Activated CD8-positive, alpha-beta memory T cell treated with anti-CD3 and anti-CD28 coated beads, Interleukin-2, amount 50 U/mL, for 24 hours (primary cell): Measurements from ENCODE around the gene SH3BP2.

Source experiments
- DNase-seq: peaks from one replicate; pipeline ENCODE4 v3.0.0-alpha.2; 2020; ENCODE audit errors: extremely low read depth

SH3BP2 gene

DNA sequence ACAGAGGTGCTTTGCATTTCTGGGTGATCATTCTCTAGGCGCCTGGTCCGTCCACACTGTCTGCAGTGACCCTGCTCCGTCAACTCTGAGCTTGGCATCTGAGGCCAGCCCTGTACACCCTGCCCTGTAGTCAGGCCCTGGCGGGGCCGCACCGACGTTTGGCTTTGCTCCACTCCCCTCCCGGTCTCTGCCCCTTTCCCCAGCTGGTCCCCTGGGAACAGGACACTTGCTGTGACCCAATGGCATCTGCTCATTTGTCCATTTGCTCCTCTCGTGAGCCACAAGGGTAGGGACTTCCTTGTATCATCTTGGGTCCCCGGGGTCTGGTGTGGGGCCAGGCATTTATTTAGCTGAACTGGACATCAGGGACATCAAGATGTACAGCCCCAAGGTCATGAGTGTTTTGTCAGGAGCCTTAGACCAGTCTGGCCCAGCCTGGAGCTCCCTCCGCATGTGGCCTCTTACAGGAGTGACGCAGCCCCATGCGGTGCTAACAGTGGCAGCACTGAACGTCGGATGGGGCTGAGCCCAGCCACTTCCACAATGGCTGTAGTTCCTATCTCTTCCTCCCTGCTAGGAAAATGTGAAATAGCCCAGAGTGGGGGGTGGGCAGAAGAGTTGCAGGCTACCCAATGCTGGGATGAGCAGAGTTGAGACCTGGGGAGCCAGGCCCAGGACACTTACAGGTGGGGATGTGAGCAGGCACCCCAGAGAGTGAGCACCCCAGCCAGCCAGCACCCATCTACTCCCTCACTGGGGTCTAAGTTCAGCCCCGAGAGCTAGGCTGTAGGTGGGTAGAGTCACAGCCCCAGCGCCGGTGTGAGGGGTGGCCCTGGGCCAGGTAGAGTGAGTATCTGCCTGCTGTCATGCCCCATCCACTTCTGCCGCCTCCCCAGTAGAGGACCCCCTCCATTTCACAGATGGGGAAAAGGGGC, 2.0 kb upstream of the SH3BP2 start:
- DNase-seq: no peak

DNA sequence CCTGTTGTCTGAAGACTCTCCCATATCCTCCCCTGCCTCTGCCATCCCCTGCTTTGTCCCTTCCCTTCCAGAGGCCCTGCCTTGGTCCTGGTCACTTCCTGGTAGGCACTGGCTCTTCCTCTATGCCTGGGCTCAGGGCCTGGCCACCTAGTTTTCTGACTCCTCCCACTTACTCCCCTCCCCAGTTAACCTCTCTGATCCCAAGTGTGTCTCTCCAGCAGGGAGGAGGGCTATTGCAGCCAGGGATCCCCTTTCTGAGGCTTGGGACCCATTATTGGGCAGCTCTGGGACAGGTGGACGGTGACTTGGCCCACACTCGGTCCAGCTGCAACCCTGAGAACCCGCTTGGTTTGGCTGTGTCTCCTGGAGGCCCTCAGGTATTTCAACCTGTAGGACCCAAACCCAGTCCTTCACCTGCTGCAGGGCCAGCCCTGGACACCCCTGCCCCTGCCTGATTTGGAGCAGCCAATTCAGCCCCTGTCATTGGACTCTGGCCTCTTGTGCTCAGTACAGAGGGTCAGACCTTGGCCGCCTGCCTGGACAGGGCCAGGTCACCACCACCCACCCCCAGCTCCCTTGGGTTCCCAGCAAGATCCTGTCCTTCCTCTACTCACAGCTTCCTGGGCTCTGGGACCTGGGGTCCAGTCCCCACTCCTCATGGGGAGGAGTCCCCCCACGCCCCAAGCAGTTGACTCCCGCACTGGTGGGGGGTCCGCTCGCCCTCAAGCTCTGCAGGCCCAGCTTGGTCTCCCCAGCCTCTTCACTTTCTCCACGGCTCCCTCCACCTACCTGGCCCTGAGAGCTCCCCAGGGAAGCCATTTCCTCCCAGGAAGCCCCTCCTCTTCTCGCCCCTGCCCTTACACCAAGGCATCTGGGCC, 1.1 kb upstream of the SH3BP2 start:
- no peak for DNase-seq

DNA sequence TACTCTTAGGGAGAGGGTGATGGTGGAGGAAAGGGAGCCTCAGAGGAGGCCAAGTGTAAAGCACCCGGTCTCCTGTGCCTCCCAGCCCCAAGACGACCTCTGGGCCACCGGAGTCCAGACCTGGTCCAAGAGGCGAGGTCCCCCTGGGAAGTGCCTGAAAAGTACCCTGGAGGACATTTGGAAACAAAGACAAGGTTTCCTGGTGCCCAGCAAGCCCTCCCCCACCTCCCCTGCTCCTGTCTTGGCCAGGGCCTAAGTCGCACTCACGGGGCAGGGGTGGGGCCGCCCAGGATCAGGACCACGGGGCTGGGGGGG, 532 bp upstream of the SH3BP2 start:
- DNase-seq: no peak

DNA sequence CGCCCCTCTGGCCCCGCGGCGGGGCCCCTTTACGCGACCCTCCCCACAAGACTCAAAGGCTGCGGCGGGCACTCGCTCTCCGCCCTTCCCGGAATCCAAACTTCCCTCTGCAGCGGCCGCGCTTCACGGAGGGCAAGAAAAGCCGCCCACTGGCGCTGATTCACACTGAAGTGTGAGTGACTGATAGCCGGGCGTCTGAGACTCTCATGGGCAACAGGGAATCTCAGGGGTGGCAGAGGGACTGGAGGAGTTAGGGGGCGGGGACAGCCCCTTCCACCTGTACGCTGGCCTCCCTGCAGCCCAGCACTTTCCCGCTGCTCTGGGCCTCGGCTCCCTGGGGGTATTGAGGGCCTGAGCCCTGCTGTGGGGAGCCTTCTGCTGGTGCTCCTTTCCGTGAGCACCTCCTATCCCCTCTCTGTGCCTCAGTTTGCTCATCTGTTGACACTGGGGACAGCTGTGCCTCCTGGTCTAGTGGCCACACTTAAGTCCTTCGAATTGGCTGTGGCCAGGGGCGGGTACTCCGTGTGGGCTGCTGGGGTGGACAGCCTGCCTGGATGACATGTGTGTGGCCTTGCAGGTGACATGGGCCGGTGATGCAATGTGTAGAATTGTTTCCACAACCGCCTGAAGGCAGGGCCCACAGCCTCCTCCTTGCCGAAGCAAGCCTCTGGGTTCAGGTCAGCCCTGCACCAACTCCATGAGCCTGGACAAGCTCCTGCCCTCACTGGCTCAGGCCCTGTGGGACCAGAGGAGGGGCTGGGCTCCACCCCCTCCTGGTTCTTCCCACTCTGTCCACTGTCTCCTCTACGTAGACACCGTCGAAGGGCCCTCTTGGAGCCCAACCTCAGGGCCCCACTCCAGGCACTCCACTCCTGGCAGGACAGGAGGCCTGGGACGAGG, 951 bp downstream of the SH3BP2 start:
- no peak for DNase-seq

DNA sequence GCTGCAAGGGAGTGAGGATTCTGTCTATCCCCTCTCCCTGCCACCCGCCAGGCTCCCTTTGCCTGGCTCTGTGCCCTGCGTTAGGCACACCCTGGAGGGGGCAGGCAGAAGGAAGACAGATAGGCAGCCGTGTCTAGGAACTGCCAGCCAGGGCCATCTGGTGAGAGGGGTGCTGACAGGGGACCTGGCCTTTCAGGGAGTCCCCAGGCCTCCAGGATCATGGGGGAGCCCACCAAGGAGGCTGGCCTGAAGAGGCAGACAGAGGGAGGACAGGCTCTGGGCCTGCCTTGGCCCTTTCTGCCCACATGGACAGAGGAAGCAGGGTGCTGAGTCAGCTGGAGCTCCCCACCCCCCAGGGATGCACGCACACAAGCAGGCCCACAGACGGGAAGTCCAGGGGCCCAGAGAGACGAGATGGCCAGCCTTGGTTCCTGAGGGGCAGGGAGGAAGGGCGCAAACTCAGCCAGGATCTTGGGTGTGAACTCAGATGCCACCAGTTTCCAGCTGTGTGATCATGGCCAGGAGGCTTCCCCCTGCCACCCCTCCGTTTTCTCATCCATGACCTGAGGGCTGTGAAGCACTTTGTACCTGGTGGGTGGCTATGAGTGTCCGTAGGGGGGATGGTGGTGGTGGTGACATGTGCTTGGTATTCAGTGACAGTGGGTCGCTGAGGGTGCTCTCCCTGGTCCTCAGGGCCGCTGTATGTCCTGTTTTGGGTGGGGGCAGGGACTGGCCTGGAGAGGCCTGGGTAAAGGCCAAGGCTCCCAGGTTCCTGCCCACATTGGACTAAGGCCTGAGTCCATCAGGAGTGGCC, 1.8 kb downstream of the SH3BP2 start:
- no peak for DNase-seq

DNA sequence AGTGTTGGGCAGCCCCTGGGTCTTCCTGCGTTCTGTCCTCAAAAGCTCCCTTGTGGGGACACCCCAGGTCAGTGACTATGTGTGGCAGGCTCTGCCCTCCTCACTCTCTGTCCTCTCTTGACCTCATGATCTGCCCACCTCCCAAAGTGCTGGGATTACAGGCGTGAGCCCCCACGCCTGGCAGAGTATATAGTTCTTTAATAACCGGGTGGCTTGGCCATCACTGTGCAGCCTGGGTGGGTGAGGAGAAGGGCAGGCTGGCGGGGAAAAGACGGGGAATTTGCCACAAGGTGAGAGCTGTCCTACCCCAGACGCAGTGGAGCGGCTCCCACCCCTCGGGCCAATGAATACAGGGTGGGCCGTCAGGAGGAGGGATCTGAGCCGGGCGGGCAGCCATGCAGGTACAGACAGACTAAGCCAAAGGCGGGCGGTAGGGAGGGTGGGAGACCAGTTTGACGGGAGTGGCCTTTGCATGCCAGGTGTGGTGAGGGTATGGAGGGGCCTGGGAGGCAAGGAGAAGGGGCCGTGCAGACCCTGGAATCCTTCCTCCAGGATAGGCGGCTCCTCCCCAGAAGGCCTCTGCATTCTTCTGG, 2.5 kb downstream of the SH3BP2 start:
- DNase-seq: no peak

DNA sequence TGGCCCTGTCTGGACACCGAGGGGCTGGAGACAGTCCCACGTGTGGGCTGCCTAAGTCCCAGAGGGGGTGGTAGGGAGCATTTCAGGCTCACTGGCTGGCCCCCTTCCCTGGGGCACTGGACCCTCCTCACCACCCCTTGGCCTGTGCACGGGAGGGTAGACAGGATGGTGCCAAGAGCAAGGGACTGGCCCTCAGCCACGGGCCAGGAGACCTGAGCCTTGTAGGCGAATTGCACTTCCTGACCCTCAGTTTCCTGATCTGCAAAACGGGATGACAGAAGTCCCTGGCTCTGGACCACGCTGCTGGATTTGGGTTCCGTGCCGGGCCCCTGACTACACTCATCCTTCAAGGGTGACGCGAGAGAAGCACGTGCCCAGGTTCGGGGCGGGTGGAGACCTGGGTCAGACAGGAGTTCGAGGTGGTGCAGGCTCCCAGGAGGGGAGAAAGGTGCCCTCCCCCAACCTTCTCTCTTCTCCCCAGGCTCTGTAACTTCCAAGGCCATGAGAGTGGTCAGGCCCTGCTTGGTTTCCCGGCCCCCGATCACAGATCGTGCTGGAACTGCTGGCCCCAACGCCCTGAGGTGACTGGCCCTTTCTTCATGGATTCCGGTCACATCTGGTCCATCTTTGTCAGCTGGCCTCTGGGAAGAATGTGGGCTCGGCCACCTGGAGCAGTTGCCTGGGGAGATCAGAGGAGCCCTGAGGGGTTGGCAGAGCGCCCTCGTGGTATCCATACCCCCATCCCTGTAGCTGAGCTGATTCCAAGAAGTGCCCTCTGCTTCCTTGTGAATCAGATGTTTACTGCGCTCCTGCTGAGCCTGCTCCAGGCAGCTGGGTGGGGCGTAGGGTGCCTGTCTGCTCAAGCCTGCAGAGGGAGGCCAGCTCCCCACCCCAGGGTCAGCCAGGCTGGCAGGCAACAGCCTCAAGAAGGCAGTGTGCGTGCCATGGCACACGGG, 3.3 kb downstream of the SH3BP2 start:
- DNase-seq: no peak

DNA sequence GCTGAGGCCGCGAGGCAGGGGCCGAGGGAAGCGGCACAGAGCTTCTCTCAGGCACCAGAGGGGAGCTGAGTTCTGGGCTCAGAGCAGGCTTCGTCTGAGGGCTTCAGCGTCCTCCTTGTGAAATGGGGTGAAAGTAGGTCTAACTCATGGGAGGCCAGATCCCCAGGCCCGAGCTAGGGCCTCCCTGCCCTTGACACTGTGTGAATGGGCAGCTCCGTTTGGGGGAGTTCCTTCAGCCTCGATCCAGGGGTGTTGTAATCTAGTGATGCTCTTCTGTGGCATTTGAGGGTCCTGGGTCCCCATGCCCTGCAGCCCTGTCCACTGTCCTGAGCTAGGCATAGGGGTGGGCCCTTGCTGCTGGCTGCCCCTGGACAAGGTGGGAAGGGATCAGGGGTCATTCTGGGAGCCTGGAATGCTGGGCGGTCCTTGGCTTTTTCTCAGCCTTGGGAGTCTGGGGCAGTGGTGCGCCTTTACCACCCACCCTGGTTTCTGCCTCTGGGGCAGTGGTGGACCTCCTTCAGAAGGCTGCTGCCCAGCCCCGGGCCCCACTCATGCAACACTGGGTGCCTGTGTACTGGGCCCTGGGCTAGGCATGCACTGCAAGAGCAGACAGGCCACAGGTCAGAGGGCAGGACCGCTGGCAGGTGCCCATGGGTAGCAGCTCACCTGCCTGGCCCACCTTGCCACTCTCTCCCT, 4.1 kb downstream of the SH3BP2 start:
- DNase-seq: no peak

DNA sequence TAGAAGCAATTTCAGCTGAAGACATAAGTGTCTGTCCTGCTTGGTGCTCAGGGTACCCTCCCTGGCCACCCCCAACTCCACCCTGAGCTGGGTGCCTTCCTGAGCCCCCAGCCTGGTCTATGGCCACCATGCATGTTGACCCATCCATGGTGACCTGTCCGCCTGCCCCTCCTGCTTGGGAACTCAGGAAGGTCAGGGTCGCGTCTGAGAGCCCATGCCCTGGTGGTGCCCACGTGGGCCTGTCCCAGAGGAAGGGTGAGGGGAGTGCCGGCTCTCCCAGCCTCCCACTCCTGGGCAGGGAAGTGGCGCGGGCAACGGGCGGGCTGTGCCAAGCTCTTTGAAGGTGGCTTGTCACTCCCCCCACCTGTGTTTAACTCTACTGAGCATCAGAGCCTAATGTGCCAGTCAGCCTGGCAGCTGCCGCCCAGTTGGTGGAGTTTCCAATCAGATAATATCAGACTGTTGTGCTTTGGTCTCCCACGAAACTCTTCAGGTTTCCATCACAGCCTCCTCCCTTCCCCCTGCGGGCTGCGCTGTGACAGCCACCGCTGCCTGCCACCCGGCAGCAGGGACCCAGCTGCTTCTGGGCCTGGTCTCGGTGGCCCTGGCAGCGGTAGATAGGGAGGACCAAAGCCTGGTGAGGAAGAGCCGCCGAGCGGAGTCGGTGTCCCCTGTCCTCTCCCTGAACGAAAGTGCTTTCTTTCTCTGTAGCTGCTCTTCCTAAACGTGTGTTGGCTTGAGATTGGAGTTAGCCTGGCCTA, 4.8 kb downstream of the SH3BP2 start:
- no peak for DNase-seq

DNA sequence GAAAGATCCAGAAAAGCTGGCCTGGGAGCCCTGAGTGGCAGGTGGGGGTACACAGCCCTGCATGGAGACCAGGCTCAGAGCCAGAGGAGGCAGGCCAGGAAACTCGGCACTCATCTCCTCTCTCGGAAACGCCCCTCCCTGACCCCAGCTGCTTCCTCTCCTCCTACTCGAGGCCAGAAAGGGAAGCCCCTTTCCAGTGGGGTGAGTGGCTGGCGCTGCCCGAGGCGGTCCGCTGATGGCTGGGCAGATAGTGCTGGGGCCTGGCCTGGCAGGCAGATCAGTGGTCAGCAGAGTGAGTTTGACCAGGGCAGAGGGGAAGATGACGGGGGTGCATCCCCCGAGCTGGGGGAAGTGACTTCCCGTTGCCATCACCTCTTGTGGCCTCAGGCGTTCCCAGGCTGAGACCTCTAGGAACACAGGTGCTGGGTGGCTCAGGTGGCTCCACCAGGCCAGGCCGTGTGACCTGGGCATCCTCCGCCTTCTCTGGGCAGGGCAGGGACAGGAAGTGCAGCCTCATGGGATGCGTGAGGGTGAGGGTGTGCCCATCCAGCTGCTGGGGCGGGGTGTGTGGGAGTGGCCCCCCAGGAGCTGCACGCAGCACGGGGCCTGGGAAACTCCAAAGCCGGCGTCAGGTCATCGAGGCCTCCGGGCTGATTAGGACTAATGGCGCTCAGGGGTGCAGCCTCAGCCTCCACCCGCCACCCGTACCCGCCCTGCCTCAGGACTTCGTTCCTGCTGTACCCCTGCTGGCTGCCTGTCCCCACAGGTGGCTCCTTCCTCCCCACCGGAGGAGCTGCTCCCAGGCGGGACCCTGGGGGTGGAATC, 5.7 kb downstream of the SH3BP2 start:
- DNase-seq: no peak

DNA sequence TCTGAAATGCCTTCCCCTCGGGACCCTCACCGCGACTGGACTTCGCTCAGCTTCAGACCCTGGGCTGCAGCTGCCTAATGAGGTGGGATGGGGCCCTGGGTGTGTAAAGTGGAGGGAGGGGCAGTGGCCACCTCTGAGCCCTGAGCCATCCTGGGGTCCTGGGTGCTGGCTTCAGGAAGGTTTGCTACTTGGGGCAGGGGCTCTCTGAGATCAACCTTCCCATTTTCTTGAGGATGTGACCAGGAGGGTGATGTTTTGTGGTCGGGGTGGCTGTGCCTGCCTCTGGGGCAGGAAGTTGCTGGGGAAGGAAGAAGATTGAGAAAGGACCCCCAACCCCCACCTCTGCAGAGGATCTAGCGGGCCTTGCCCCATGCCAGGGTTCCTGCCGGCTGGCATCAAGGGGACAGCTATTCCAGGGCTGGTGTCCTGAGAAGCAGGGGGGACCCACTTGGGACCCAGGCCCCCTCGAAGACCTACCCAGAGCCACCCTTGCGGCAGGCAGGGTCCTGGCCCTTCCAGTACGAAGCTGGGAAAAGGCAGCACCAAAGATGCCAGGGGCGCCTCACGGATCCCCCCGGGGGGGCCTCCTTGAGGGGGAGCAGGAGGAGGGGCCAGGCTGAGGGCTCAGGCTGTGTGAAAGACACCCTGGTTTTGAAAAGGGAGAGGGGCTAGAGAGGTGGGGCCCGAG, 6.5 kb downstream of the SH3BP2 start:
- no peak for DNase-seq

DNA sequence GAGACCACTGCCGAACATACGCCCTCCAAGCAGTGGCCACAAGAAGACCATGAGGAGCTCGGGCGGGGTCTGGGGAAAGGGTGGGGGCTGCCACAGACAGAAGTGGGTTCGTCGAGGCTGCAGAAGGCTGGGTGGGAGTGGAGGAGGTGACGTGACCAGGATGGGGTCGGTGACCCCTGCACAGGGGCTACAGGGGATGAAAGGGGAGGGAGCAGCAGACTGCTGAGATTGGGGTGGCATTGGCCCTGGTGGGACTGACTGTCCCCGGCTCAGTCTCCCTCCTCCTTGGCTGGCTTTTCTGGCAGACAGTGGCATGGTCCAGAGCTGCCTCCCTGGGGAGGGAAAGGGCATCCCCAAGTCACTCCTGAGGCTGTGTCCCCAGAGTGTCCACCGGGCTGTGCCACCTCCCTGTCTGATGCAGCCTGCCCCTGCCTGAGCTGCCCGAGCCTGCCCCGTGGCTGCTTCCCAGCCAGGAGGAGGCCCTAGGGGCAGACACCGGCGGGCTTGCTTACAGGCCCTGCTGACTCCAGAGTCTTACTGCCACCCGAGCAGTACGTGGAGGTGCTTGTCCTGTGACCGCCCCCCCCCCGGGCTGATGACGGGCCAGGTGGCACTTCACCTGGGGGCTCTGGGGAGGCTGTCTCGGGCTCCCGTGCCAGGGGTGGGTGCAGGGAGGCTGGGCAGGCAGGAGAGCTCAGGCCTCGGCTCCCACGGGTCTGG, 7.2 kb downstream of the SH3BP2 start:
- no peak for DNase-seq

DNA sequence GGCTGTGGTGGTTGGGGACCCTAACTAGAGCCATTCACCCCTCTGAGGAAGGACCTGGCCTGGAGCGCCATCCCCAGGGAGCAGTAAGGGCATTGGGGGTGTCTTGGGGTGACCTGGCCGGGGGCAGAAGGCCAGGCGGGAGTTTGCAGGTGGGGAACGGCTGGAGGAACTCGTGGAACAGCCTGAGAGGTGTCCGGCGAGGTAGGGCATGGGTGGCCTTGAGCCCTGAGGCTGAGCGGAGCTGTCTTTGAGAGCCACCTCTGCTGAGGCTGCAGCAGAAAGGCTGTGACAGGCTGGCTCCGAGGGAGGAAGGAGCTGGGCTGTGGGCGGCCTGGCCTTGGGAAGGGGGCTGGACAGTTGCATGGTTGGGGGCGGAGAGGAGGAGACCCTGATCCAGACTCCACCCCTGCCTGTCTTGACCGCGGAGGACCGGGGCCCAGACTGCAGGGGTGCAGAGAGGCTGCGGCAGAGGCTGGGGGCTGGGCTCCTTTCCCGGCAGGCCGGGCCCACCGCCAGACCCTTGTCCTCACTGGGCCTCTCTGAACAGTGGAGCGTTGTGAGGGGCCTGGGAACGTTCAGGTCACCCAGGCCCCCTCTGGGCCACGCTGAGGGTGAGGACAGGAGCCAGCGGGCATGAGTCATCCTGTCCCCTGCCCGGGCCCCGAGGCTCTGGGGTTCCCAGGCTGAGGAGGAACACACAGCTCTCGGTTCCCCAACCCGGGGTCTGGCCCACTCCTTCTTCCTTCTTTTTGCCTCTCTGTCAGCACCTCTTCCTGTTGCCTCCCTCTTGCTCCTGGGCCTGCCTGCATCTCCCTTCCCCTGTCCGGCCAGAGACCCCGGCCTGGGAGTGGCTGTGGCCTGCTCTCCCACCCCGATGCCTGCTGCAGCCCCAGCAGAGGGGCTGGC, 8.1 kb downstream of the SH3BP2 start:
- DNase-seq: no peak

DNA sequence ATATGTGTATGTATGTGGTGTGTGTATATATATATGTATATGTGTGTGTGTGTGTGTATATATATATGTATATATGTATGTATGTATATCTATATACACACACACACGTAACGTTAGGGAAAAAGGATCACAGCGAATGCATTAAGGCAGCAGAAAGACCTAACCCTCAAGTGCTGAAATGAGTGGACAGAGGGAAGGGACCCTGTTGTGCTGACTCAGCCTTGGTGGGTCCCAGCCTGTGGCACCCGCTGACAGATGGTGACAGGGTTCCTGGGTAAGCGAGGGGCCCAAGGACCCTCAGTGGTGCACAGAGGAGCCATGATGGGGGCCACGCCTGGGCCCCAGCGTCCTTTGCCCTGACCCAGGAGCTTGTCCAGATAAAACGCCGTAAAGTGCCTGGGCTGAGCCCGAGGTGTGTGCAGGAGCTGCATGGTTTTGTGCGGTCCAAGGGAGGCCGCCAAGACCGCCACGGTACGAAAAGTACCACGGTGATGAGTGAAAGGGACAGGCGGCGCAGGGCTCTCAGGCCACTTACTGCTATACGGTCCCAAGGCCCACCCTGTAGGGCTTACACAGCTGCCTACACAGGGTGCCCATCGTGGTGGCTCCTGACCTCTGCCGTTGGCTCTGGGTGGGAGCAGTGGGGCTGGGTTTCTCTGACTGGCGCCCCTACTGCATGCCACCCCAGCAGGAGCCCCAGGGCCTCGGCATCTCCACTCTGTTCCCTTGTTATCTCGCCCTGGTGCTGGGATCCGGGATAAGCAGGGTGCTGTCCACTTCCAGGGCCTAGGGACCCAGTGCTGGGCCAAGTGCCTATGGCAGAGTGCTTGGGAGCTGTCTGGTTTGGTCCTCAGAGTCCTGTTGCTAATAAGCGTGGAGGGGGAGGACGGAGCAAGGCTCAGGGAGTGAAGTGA, 10.0 kb downstream of the SH3BP2 start:
- no peak for DNase-seq
